Prostate gland (tissue), 2 donors: ENCODE data around the gene SFT2D2.

Source experiments
- POLR2A ChIP-seq: fragments of 450-650 bp; IDR thresholded peaks from one replicate; pipeline ENCODE4 v1.6.1; 2016; ENCODE audit warnings: antibody characterized with exemption, mild to moderate bottlenecking
- TF ChIP-seq, protein P1 (sequence below), 4 experiments: fragments of 200-600 bp in 2 of 4; fragments of 450-650 bp in 2 of 4; sonication (generic) in 2 of 4; IDR thresholded peaks; 1 replicate in 3 of 4; 2 replicates in 1 of 4; pipeline ENCODE4 v1.5.1; 2016 to 2019; ENCODE audit warnings: antibody characterized with exemption in 4 of 4, mild to moderate bottlenecking in 2 of 4, moderate library complexity in 2 of 4

DNA sequence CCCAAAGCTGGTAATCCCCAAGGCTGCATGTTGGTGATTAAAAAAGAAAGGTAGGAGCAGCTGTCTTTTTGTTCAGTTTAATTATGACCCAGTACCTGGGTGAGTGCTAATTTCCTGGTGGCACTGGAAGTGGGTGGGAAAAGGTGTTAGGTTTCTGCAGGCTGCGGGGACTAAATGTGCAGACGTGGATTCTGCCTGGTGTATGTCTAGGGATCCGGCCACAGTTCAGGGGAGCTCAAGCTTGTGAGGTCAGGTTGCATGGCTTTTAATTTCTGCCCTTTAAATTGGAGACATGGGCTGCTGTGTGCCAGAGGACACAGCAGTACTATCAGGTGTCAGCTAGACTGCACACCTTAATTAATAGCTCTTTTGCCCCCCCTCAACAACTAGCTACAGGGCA lies 34.6 kb downstream of the SFT2D2 start:
- TF ChIP-seq POLR2A = no peak
- TF ChIP-seq, protein P1, sequence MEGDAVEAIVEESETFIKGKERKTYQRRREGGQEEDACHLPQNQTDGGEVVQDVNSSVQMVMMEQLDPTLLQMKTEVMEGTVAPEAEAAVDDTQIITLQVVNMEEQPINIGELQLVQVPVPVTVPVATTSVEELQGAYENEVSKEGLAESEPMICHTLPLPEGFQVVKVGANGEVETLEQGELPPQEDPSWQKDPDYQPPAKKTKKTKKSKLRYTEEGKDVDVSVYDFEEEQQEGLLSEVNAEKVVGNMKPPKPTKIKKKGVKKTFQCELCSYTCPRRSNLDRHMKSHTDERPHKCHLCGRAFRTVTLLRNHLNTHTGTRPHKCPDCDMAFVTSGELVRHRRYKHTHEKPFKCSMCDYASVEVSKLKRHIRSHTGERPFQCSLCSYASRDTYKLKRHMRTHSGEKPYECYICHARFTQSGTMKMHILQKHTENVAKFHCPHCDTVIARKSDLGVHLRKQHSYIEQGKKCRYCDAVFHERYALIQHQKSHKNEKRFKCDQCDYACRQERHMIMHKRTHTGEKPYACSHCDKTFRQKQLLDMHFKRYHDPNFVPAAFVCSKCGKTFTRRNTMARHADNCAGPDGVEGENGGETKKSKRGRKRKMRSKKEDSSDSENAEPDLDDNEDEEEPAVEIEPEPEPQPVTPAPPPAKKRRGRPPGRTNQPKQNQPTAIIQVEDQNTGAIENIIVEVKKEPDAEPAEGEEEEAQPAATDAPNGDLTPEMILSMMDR (IDR thresholded peaks at IDR 0.05) = no peak
